NCI-H748 (cell line): Measurements from ENCODE around the gene TBC1D5.
"Not testable (repeated sequence)": the region's sequence is repeated elsewhere in the genome, so short reads cannot be mapped to it uniquely, and the experiment has no call there.

Experiments
- DNase-seq: peaks from one replicate; lab custom pipeline; 2025; ENCODE audit not compliant: unreplicated experiment; lab: John Stamatoyannopoulos, UW

Gene TBC1D5

GRCh38 chr3:17143893-17144664, 598.4 kb downstream of the TBC1D5 start:
- no peak for DNase-seq

GRCh38 chr3:17142516-17142915, 599.9 kb downstream of the TBC1D5 start:
- no peak for DNase-seq

- no peak for DNase-seq
Measured at GRCh38 chr3:17141699-17142098, 600.7 kb downstream of the TBC1D5 start.

GRCh38 chr3:17140670-17141505, 601.5 kb downstream of the TBC1D5 start:
- DNase-seq = no peak

- no peak for DNase-seq
Measured at GRCh38 chr3:17138246-17139039, 604.0 kb downstream of the TBC1D5 start.

GRCh38 chr3:17137321-17137826, 605.1 kb downstream of the TBC1D5 start:
- no peak for DNase-seq

GRCh38 chr3:17136136-17136721, 606.2 kb downstream of the TBC1D5 start:
- no peak for DNase-seq

GRCh38 chr3:17135696-17136095, 606.7 kb downstream of the TBC1D5 start:
- DNase-seq = no peak

GRCh38 chr3:17133632-17134545, 608.5 kb downstream of the TBC1D5 start:
- DNase-seq = no peak

GRCh38 chr3:17132286-17133115, 609.9 kb downstream of the TBC1D5 start:
- DNase-seq = no peak

- no peak for DNase-seq
Measured at GRCh38 chr3:17130956-17131355, 611.5 kb downstream of the TBC1D5 start.

GRCh38 chr3:17129556-17129955, 612.9 kb downstream of the TBC1D5 start:
- DNase-seq = no peak

- DNase-seq = not testable (repeated sequence)
Measured at GRCh38 chr3:17128671-17129070, 613.8 kb downstream of the TBC1D5 start.

- DNase-seq = no peak
Measured at GRCh38 chr3:17125738-17126442, 616.5 kb downstream of the TBC1D5 start.

GRCh38 chr3:17122758-17123157, 619.7 kb downstream of the TBC1D5 start:
- DNase-seq = no peak

- DNase-seq = no peak
Measured at GRCh38 chr3:17121336-17121735, 621.1 kb downstream of the TBC1D5 start.

- DNase-seq = no peak
Measured at GRCh38 chr3:17120115-17120514, 622.3 kb downstream of the TBC1D5 start.
